ENCODE data around the gene MCF2L. TPM values are rescaled to one million over a fixed set of nuclear protein-coding genes. Genes with fewer than 3 reads are reported as not detected.

The MCF2L gene
- total RNA-seq, 4 donors from 2014 or later, result 25.0 to 103 (median 61.0) TPM

DNA sequence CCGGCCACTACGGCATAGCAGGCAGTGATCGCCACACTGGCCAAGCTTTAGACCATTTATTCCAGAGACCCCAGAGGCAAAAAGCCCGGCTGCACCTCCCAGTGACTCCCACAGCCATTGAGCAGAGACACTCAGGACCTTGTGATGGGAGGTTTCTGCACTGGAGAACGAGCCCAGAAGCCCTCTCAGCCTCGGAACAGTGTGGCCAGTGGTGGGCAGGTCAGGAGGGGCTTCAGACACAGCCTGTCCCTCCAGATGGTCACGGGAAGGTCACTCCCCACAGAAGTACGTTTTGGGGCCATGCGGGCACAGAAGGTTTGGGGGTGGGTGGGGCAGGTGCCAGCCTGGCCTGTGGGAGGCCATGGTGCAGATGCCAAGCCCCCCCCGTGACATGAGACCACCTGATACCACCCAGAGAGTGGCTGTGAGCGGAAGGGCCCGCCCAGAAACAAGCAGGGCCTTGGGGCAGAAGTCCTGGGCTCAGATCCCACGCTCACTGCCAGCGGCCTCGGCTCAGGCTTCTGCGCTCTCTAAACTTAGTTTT, 153.0 kb downstream of the MCF2L start:
- DNase-seq, result no peak
- no peaks in the 10 kb centered on the region for H3K4me1 ChIP-seq
- intact Hi-C loops (cut with DNase I; ENCODE audit: low total_unique reads), result no loop called here
- peak overlapping the region; percentile 57 to 73 for H3K27ac ChIP-seq
- no peaks in the 10 kb centered on the region for H3K27me3 ChIP-seq
- peak overlapping the region in 1 of 2 donors; percentile 24 for H3K4me3 ChIP-seq
- TF ChIP-seq POLR2A (IDR thresholded peaks at IDR 0.05), result no peak
- TF ChIP-seq CTCF (IDR thresholded peaks at IDR 0.05), result no peak
- no peaks in the 10 kb centered on the region for H3K36me3 ChIP-seq
- no peaks in the 10 kb centered on the region for H3K9me3 ChIP-seq

DNA sequence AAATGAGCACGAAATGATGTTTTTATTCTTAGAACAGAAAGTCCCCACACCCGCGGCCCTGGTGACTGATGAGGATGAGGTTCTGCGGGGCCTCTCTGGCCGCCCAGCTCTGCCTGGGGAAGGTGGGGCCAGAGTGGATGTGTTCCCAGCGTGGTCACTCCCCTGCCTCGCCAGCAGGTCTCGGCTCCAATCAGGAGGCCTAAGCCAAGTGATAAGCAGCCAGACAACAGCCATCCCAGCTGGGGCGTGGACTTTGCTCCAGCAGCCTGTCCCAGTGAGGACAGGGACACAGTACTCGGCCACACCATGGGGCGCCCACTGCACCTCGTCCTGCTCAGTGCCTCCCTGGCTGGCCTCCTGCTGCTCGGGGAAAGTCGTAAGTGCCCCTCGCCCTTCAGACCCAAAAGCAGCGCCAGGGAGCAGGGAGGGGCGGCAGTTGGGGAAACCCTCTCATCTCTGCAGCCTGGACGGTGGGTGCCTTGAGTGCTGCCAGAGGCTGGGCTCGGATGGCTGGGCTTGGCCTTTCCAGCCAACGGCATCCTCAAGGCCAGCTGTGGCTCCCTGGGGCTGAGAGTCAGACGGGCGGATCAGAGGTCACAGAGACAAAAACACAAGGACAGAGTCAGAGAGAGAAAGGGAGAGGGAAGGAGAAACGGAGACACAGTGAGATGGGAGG, 153.7 kb downstream of the MCF2L start, which contains the start of gene F10:
TSS of gene F10 (plus strand) at position 250 of the 676 bp plus-strand sequence. CDS start at position 307, 57 bp downstream.
- H3K9me3 ChIP-seq, result no peaks in the 10 kb centered on the region
- intact Hi-C loops (cut with DNase I; ENCODE audit: low total_unique reads), result no loop called here
- TF ChIP-seq POLR2A (IDR thresholded peaks at IDR 0.05) (peak; percentile 35 to 47), CTCF (IDR thresholded peaks at IDR 0.05) (peak in 2 of 4 experiments; percentile 15 to 42)
- H3K4me1 ChIP-seq, result no peaks in the 10 kb centered on the region
- DNase-seq, result peak; percentile 62 to 70
- H3K27ac ChIP-seq, result peak within 1 kb of the TSS; percentile 57 to 73
- peak within 1 kb of the TSS in 1 of 2 donors; percentile 24 for H3K4me3 ChIP-seq
- no peaks in the 10 kb centered on the region for H3K36me3 ChIP-seq
- H3K27me3 ChIP-seq, result no peaks in the 10 kb centered on the region

- H3K4me3 ChIP-seq, result no peak overlapping the region
- no peaks in the 10 kb centered on the region for H3K4me1 ChIP-seq
- H3K9me3 ChIP-seq, result no peaks in the 10 kb centered on the region
- TF ChIP-seq POLR2A (IDR thresholded peaks at IDR 0.05) (no peak), CTCF (IDR thresholded peaks at IDR 0.05) (no peak)
- no peaks in the 10 kb centered on the region for H3K36me3 ChIP-seq
- H3K27ac ChIP-seq, result peak overlapping the region; percentile 42 to 50
- no peaks in the 10 kb centered on the region for H3K27me3 ChIP-seq
- DNase-seq, result no peak
- intact Hi-C loops (cut with DNase I; ENCODE audit: low total_unique reads), result no loop called here
Observed at GRCh38 chr13:113123226-113124201, 154.5 kb downstream of the MCF2L start.

- H3K27me3 ChIP-seq, result no peaks in the 10 kb centered on the region
- H3K4me3 ChIP-seq, result no peak overlapping the region
- H3K36me3 ChIP-seq, result no peaks in the 10 kb centered on the region
- no peak overlapping the region for H3K27ac ChIP-seq
- TF ChIP-seq POLR2A (IDR thresholded peaks at IDR 0.05), result no peak
- TF ChIP-seq CTCF (IDR thresholded peaks at IDR 0.05), result no peak
- no peaks in the 10 kb centered on the region for H3K9me3 ChIP-seq
- H3K4me1 ChIP-seq, result no peaks in the 10 kb centered on the region
- peak in 1 of 2 donors; percentile 7 for DNase-seq
- intact Hi-C loops (cut with DNase I; ENCODE audit: low total_unique reads), result no loop called here
Observed at GRCh38 chr13:113124211-113124970, 155.4 kb downstream of the MCF2L start.
